ENCODE results near the gene STEAP4. TPM values are rescaled to one million over a fixed set of nuclear protein-coding genes. Genes with fewer than 3 reads are reported as not detected.

STEAP4 gene
- total and polyA plus RNA-seq, 9 of the 15 experiments (the other 6 are each of a cell fraction or from before 2014, with no cell fraction given) = 0.07 TPM; not detected in 8

DNA sequence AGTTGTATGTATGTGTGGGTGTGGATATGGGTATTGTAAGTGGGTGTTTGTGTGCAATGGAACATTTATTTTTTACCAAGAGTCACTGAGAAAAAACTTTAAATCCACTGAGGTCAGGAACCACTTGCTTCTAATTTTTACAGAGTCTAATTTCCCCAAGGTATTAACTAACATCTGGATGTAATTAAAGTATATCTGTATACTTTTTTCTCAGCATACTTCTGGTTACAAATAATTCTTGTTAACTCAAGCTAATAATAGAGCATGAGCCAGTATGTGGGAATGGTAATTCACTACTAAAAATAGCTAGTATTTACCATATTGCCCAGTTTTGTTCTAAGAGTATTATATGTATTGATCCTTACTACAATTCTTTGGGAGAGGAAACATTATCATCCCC, 24.6 kb upstream of the STEAP4 start (continued):
- TF ChIP-seq CBX3 (IDR thresholded peaks at IDR 0.05; ENCODE audit: borderline replicate concordance in 1 of 2, low read length in 2 of 2) (no peak), BRF1 (IDR thresholded peaks at IDR 0.05; ENCODE audit: borderline replicate concordance, extremely low read depth, insufficient read length) (no peak), CREB1 (IDR thresholded peaks at IDR 0.05) (no peak), CREB1 (CRISPR knock-in tag; IDR thresholded peaks at IDR 0.05) (no peak), RFX7 (CRISPR knock-in tag; IDR thresholded peaks at IDR 0.05) (no peak), ZNF512 (tag; IDR thresholded peaks at IDR 0.05) (no peak), PKNOX1 (IDR thresholded peaks at IDR 0.05) (no peak), FOSL1 (tag; conservative IDR thresholded peaks at IDR 0.05) (no peak), ZFX (CRISPR knock-in tag; IDR thresholded peaks at IDR 0.05) (no peak)
- TF ChIP-seq, protein P1, sequence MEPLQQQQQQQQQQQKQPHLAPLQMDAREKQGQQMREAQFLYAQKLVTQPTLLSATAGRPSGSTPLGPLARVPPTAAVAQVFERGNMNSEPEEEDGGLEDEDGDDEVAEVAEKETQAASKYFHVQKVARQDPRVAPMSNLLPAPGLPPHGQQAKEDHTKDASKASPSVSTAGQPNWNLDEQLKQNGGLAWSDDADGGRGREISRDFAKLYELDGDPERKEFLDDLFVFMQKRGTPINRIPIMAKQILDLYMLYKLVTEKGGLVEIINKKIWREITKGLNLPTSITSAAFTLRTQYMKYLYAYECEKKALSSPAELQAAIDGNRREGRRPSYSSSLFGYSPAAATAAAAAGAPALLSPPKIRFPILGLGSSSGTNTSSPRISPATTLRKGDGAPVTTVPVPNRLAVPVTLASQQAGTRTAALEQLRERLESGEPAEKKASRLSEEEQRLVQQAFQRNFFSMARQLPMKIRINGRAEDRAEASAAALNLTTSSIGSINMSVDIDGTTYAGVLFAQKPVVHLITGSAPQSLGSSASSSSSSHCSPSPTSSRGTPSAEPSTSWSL (CRISPR knock-in tag; IDR thresholded peaks at IDR 0.05; ENCODE audit: borderline replicate concordance) = no peak
- TF ChIP-seq, protein P2, sequence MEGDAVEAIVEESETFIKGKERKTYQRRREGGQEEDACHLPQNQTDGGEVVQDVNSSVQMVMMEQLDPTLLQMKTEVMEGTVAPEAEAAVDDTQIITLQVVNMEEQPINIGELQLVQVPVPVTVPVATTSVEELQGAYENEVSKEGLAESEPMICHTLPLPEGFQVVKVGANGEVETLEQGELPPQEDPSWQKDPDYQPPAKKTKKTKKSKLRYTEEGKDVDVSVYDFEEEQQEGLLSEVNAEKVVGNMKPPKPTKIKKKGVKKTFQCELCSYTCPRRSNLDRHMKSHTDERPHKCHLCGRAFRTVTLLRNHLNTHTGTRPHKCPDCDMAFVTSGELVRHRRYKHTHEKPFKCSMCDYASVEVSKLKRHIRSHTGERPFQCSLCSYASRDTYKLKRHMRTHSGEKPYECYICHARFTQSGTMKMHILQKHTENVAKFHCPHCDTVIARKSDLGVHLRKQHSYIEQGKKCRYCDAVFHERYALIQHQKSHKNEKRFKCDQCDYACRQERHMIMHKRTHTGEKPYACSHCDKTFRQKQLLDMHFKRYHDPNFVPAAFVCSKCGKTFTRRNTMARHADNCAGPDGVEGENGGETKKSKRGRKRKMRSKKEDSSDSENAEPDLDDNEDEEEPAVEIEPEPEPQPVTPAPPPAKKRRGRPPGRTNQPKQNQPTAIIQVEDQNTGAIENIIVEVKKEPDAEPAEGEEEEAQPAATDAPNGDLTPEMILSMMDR (IDR thresholded peaks at IDR 0.05 in 2 of 3, conservative IDR thresholded peaks at IDR 0.05 in 1 of 3; ENCODE audit: insufficient read depth in 2 of 3, low read depth in 1 of 3, low read length in 3 of 3) = no peak
